Measurements from ENCODE around the gene CPAMD8. TPM values are rescaled to one million over a fixed set of nuclear protein-coding genes. Genes with fewer than 3 reads are reported as not detected.

Gene CPAMD8
- total RNA-seq, 4 donors from 2014 or later, result 6.0 to 15.6 (median 7.6) TPM

GRCh38 chr19:17005000-17005399 is 21.6 kb downstream of the CPAMD8 start:
- intact Hi-C loops (cut with DNase I; ENCODE audit: low total_unique reads) (no loop called here), in situ Hi-C loops (cut with MboI; ENCODE audit: low sequenced_read_pairs in 4 of 4) (no loop called here)
- H3K4me1 ChIP-seq, result no peaks in the 10 kb centered on the region
- no peak overlapping the region for H3K27ac ChIP-seq
- no peaks in the 10 kb centered on the region for H3K27me3 ChIP-seq
- ATAC-seq, result no peak
- no peak overlapping the region for H3K4me3 ChIP-seq
- TF ChIP-seq CTCF (IDR thresholded peaks at IDR 0.05 in 4 of 5, conservative IDR thresholded peaks at IDR 0.05 in 1 of 5) (no peak), POLR2A (IDR thresholded peaks at IDR 0.05) (no peak)
- no peak for DNase-seq
- no peaks in the 10 kb centered on the region for H3K9me3 ChIP-seq
- H3K36me3 ChIP-seq, result no peaks in the 10 kb centered on the region

DNA sequence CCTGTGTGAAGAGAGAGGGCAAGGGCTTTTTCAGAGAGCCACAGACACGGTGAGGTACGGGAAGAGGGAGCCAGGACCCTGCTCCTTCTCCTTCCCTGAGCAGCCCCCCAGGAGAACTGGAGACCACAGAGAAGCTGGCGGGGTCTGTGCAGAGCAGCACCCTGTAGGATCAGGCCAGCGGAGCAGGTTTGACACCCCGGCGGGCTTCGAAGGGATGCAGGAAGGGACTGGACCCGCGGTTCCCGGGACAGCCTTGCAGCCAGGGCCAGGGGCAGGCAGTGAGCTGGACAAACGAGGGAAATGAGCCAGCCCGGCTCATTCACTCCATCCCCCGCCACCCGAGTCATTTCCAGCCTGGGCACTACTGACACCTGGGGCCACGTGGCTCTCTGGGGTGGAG is 22.2 kb downstream of the CPAMD8 start:
- TF ChIP-seq POLR2A (IDR thresholded peaks at IDR 0.05), result no peak
- no peak for TF ChIP-seq CTCF (IDR thresholded peaks at IDR 0.05 in 4 of 5, conservative IDR thresholded peaks at IDR 0.05 in 1 of 5)
- no peak for DNase-seq
- H3K27ac ChIP-seq, result no peak overlapping the region
- intact Hi-C loops (cut with DNase I; ENCODE audit: low total_unique reads) (no loop called here), in situ Hi-C loops (cut with MboI; ENCODE audit: low sequenced_read_pairs in 4 of 4) (no loop called here)
- no peaks in the 10 kb centered on the region for H3K36me3 ChIP-seq
- no peaks in the 10 kb centered on the region for H3K9me3 ChIP-seq
- H3K27me3 ChIP-seq, result no peaks in the 10 kb centered on the region
- ATAC-seq, result no peak
- no peaks in the 10 kb centered on the region for H3K4me1 ChIP-seq
- H3K4me3 ChIP-seq, result no peak overlapping the region

- Histone ChIP-seq H3K9me3 (peaks cover 0 to 7% (median 3%) of the 10 kb centered on the region in 3 donors), H3K27ac (no peak overlapping the region), H3K27me3 (no peaks in the 10 kb centered on the region), H3K4me3 (no peak overlapping the region), H3K4me1 (no peaks in the 10 kb centered on the region), H3K36me3 (no peaks in the 10 kb centered on the region)
- in situ Hi-C loops (cut with MboI; ENCODE audit: low sequenced_read_pairs in 4 of 4), result no loop called here
- DNase-seq (no peak), ATAC-seq (no peak)
- intact Hi-C loops (cut with DNase I; ENCODE audit: low total_unique reads), result no loop called here
- TF ChIP-seq POLR2A (IDR thresholded peaks at IDR 0.05) (no peak), CTCF (IDR thresholded peaks at IDR 0.05 in 4 of 5, conservative IDR thresholded peaks at IDR 0.05 in 1 of 5) (no peak)
These were observed 24.2 kb downstream of the CPAMD8 start for GRCh38 chr19:17002455-17002854.

- no peak for ATAC-seq
These were observed 24.9 kb downstream of the CPAMD8 start for GRCh38 chr19:17001603-17002183.

More at GRCh38 chr19:17001603-17002183, 24.9 kb downstream of the CPAMD8 start:
- no peaks in the 10 kb centered on the region for H3K36me3 ChIP-seq
- no peaks in the 10 kb centered on the region for H3K27me3 ChIP-seq
- no peak for DNase-seq
- H3K4me1 ChIP-seq, result no peaks in the 10 kb centered on the region
- H3K4me3 ChIP-seq, result no peak overlapping the region
- H3K9me3 ChIP-seq, result peaks cover 0 to 7% (median 3%) of the 10 kb centered on the region in 3 donors
- TF ChIP-seq CTCF (IDR thresholded peaks at IDR 0.05 in 4 of 5, conservative IDR thresholded peaks at IDR 0.05 in 1 of 5) (no peak), POLR2A (IDR thresholded peaks at IDR 0.05) (no peak)
- in situ Hi-C loops (cut with MboI; ENCODE audit: low sequenced_read_pairs in 4 of 4) (no loop called here), intact Hi-C loops (cut with DNase I; ENCODE audit: low total_unique reads) (no loop called here)
- no peak overlapping the region for H3K27ac ChIP-seq
